Measurements from ENCODE around the gene MAGI1. TPM values are rescaled to one million over a fixed set of nuclear protein-coding genes. Genes with fewer than 3 reads are reported as not detected.
A peak's percentile ranks its signal among the peaks of the same experiment; 100 is the strongest.

MAGI1 gene
- total and polyA plus RNA-seq, 2 donors (not counting 1 experiment from before 2014, with no cell fraction given) = 0.10 to 0.22 TPM

- Mint-ChIP-seq H3K27ac (no peak overlapping the region), H3K4me1 (no peaks in the 10 kb centered on the region), H3K9me3 (ENCODE audit: insufficient read depth) (no peaks in the 10 kb centered on the region), H3K4me3 (no peak overlapping the region), H3K27me3 (no peaks in the 10 kb centered on the region)
- no peak for TF ChIP-seq EZH2 (IDR thresholded peaks at IDR 0.05; ENCODE audit: borderline replicate concordance, insufficient read depth, low read depth, low read length, poor library complexity, severe bottlenecking)
- no peak for DNase-seq
- Histone ChIP-seq H3K79me2 (ENCODE audit: control insufficient read depth, insufficient read depth, low read length) (no peaks in the 10 kb centered on the region), H3K27ac (ENCODE audit: low read length in 2 of 2) (no peak overlapping the region), H3K27me3 (replicated peaks in 1 of 4; ENCODE audit: control extremely low read depth in 1 of 4, control insufficient read depth in 3 of 4, insufficient read depth in 4 of 4, low read length in 3 of 4) (no peaks in the 10 kb centered on the region), H2AFZ (ENCODE audit: insufficient read depth, low read depth, low read length, poor library complexity, severe bottlenecking) (no peak overlapping the region), H4K20me1 (ENCODE audit: control insufficient read depth, insufficient read depth, low read length, poor library complexity, severe bottlenecking) (no peaks in the 10 kb centered on the region), H3K9me3 (ENCODE audit: control extremely low read depth in 1 of 3, control insufficient read depth in 2 of 3, insufficient read depth in 1 of 3, low read length in 2 of 3) (no peaks in the 10 kb centered on the region), H3K4me3 (ENCODE audit: control extremely low read depth in 1 of 5, extremely low read depth in 1 of 5, insufficient read depth in 1 of 5, low read depth in 2 of 5, low read length in 4 of 5) (no peak overlapping the region), H3K36me3 (replicated peaks in 1 of 2; ENCODE audit: control extremely low read depth in 1 of 2, control insufficient read depth in 1 of 2, extremely low read depth in 1 of 2, insufficient read depth in 2 of 2, low read length in 1 of 2) (no peaks in the 10 kb centered on the region), H3K4me1 (ENCODE audit: control insufficient read depth in 2 of 2, insufficient read depth in 2 of 2, low read length in 2 of 2) (no peaks in the 10 kb centered on the region), H3K9ac (ENCODE audit: low read length) (no peak overlapping the region), H3K4me2 (replicated peaks; ENCODE audit: low read depth, low read length, poor library complexity, severe bottlenecking) (no peak overlapping the region)
- intact Hi-C loops (cut with micrococcal nuclease) = no loop called here
- ChIA-PET CTCF (no interaction called here), POLR2A (no interaction called here)
- ATAC-seq (ENCODE audit: low read depth) = no peak
- 59% methylated on average over 2 of the region's 2 CpGs for WGBS (ENCODE audit: insufficient coverage)
Measured at GRCh38 chr3:65674226-65674625, 364.5 kb downstream of the MAGI1 start.

GRCh38 chr3:65672871-65673815 is 365.6 kb downstream of the MAGI1 start:
- no peaks in the 10 kb centered on the region for H3K79me2 ChIP-seq (ENCODE audit: control insufficient read depth, insufficient read depth, low read length)
- Mint-ChIP-seq H3K9me3 (ENCODE audit: insufficient read depth) (no peaks in the 10 kb centered on the region), H3K27ac (no peak overlapping the region), H3K4me3 (no peak overlapping the region), H3K27me3 (no peaks in the 10 kb centered on the region), H3K4me1 (no peaks in the 10 kb centered on the region)
- H2AFZ ChIP-seq (ENCODE audit: insufficient read depth, low read depth, low read length, poor library complexity, severe bottlenecking) = no peak overlapping the region
- POLR2A ChIA-PET = no interaction called here
- no peaks in the 10 kb centered on the region for H4K20me1 ChIP-seq (ENCODE audit: control insufficient read depth, insufficient read depth, low read length, poor library complexity, severe bottlenecking)
- no peak overlapping the region for H3K9ac ChIP-seq (ENCODE audit: low read length)
- H3K4me3 ChIP-seq (ENCODE audit: control extremely low read depth in 1 of 5, extremely low read depth in 1 of 5, insufficient read depth in 1 of 5, low read depth in 2 of 5, low read length in 4 of 5) = no peak overlapping the region
- intact Hi-C loops (cut with micrococcal nuclease) = no loop called here
- DNase-seq (no peak), ATAC-seq (ENCODE audit: low read depth) (no peak)
- CTCF ChIA-PET = no interaction called here
- H3K36me3 ChIP-seq (replicated peaks in 1 of 2; ENCODE audit: control extremely low read depth in 1 of 2, control insufficient read depth in 1 of 2, extremely low read depth in 1 of 2, insufficient read depth in 2 of 2, low read length in 1 of 2) = no peaks in the 10 kb centered on the region
- no peak overlapping the region for H3K4me2 ChIP-seq (replicated peaks; ENCODE audit: low read depth, low read length, poor library complexity, severe bottlenecking)
- no peak for TF ChIP-seq EZH2 (IDR thresholded peaks at IDR 0.05; ENCODE audit: borderline replicate concordance, insufficient read depth, low read depth, low read length, poor library complexity, severe bottlenecking)
- peak; percentile 12 for TF ChIP-seq CTCF (IDR thresholded peaks at IDR 0.05)
- H3K4me1 ChIP-seq (ENCODE audit: control insufficient read depth in 2 of 2, insufficient read depth in 2 of 2, low read length in 2 of 2) = no peaks in the 10 kb centered on the region
- H3K27me3 ChIP-seq (replicated peaks in 1 of 4; ENCODE audit: control extremely low read depth in 1 of 4, control insufficient read depth in 3 of 4, insufficient read depth in 4 of 4, low read length in 3 of 4) = no peaks in the 10 kb centered on the region
- no peak overlapping the region for H3K27ac ChIP-seq (ENCODE audit: low read length in 2 of 2)
- no peaks in the 10 kb centered on the region for H3K9me3 ChIP-seq (ENCODE audit: control extremely low read depth in 1 of 3, control insufficient read depth in 2 of 3, insufficient read depth in 1 of 3, low read length in 2 of 3)
- WGBS (ENCODE audit: insufficient coverage) = 8% methylated on average over 4 of the region's 11 CpGs
